Transverse colon (tissue), 4 donors: ENCODE measurements around the gene C22orf23. TPM values are rescaled to one million over a fixed set of nuclear protein-coding genes. Genes with fewer than 3 reads are reported as not detected.

Source experiments
- DNase-seq: peaks from one replicate; pipeline ENCODE4 v3.0.0-alpha.2; 2019
- H3K27ac ChIP-seq, 4 donors: fragments of 200-600 bp; sonication (generic); 2 replicates each; pipeline ENCODE4 v1.5.1; 2016 to 2018; ENCODE audit warnings: inconsistent platforms in 4 of 4
- H3K27me3 ChIP-seq: fragments of 200-600 bp; sonication (generic); 2 replicates; pipeline ENCODE4 v1.5.1; 2017; ENCODE audit warnings: inconsistent platforms
- H3K36me3 ChIP-seq, 4 donors: fragments of 200-600 bp; sonication (generic); 2 replicates each; pipeline ENCODE4 v1.5.1; 2017 to 2019; ENCODE audit warnings: inconsistent platforms in 4 of 4
- H3K4me1 ChIP-seq, 4 donors: fragments of 200-600 bp; sonication (generic); 2 replicates each; pipeline ENCODE4 v1.5.1; 2017 to 2020; ENCODE audit warnings: inconsistent platforms in 4 of 4
- H3K4me3 ChIP-seq, 4 donors: fragments of 200-600 bp; sonication (generic); 1 replicate in 1 of 4; 2 replicates in 3 of 4; pipeline versions ENCODE4 v1.5.1 to v1.6.1; 2017 to 2019; ENCODE audit warnings: inconsistent platforms in 4 of 4
- H3K9me3 ChIP-seq, 2 donors: fragments of 200-600 bp; sonication (generic); 2 replicates each; pipeline ENCODE4 v1.5.1; 2017 to 2019; ENCODE audit warnings: inconsistent platforms in 2 of 2
- EP300 ChIP-seq: sonication (generic); formaldehyde crosslinking; IDR thresholded peaks from one replicate; pipeline ENCODE4 v1.6.1; 2017; ENCODE audit warnings: antibody characterized with exemption, low read depth
- POLR2A ChIP-seq: fragments of 450-650 bp; IDR thresholded peaks from one replicate; pipeline ENCODE4 v1.6.1; 2016; ENCODE audit warnings: antibody characterized with exemption, mild to moderate bottlenecking, moderate library complexity
- POLR2AphosphoS5 ChIP-seq, 3 donors: sonication (generic); formaldehyde crosslinking; IDR thresholded peaks; one replicate each; pipeline ENCODE4 v1.6.1; 2016; ENCODE audit warnings: antibody characterized with exemption in 3 of 3
- WGBS, 2 donors: methylation state at CpG; one replicate each; pipeline ENCODE4 v1.1.5; 2018; ENCODE audit warnings: low coverage in 1 of 2; 5-methylcytosine and 5-hydroxymethylcytosine counted together
- in situ Hi-C, 4 donors: fragments of 200-750 bp; cut with MboI; loops; one replicate each; pipeline versions ENCODE4 v1.15.0 to v1.15.1; 2017; ENCODE audit warnings: low sequenced_read_pairs in 3 of 4, low pct_ligation_motif_present in 1 of 4, low pct_unique_long_range_greater_than_20kb in 1 of 4
- intact Hi-C: fragments of 100-400 bp; cut with DNase I; formaldehyde crosslinking; loops from one replicate; pipeline ENCODE4 v1.15.1; 2023; ENCODE audit warnings: low total_unique reads
- total RNA-seq, 4 donors: library from RNA; depleted of rRNA; stranded (reverse); fragments of >200 nt; gene quantifications; one replicate each; pipeline ENCODE4 v1.1.0, GENCODE V29; 2016
- TF ChIP-seq, protein P1 (sequence below), 5 experiments: fragments of 200-600 bp in 3 of 5; fragments of 450-650 bp in 2 of 5; sonication (generic) in 3 of 5; IDR thresholded peaks; 1 replicate in 2 of 5; 2 replicates in 3 of 5; pipeline ENCODE4 v1.5.1; 2016 to 2017; ENCODE audit warnings: antibody characterized with exemption in 5 of 5, inconsistent platforms in 3 of 5, mild to moderate bottlenecking in 2 of 5, moderate library complexity in 1 of 5

The C22orf23 gene
- total RNA-seq, 4 donors from 2014 or later: not detected

DNA sequence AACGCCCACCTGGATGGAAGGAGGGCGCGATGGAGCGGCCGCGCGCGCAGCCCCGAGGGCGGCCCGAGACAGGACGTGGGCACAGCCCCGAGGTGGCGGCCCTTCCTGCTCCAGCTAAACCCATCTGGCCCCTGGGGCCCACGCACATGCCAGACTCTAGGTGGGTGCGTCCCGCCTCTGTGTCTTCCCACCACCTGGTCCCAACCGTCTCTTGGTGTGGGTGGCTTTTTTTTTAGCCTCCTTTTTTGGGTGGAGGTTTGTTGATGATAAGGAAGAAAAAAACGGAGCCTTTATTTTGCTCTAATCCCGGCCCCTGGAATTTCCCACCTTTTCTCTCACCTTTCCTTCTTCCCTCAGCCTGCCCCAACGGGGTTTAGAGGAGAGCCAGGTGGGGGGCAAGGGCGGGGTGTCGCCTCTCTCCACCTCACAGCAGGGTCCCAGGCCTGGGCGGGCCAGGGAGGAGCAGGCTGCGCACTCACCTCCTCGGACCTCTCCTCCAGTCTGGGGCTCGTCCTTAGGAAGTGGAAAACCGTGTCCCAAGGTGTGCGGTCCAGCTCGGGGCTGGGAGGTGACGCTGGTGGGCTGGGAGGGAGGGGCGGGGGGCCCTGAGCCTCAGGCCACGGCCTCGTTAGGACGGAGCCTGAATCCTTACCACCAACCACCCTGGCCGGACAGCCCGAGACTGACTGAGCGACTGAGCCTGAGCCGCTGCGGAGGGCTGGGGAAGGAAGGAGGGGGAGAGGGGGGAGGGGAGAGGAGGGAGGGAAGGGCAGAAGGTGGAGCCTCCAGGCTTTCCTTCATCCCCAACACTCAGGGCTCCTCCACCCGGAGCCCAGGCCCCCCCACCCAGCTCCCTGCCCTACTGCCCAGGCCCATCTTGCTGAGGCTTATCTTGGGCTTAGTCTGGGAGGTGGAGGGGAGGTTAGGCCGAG, 30.7 kb upstream of the C22orf23 start, which contains the start of gene SOX10:
TSS of gene SOX10 (minus strand) at position 696 of the 932 bp plus-strand sequence. CDS start 771 bp downstream, outside the sequence.
- TF ChIP-seq POLR2AphosphoS5 (IDR thresholded peaks at IDR 0.05): peak; percentile 31 to 46 (median 32)
- TF ChIP-seq, protein P1, sequence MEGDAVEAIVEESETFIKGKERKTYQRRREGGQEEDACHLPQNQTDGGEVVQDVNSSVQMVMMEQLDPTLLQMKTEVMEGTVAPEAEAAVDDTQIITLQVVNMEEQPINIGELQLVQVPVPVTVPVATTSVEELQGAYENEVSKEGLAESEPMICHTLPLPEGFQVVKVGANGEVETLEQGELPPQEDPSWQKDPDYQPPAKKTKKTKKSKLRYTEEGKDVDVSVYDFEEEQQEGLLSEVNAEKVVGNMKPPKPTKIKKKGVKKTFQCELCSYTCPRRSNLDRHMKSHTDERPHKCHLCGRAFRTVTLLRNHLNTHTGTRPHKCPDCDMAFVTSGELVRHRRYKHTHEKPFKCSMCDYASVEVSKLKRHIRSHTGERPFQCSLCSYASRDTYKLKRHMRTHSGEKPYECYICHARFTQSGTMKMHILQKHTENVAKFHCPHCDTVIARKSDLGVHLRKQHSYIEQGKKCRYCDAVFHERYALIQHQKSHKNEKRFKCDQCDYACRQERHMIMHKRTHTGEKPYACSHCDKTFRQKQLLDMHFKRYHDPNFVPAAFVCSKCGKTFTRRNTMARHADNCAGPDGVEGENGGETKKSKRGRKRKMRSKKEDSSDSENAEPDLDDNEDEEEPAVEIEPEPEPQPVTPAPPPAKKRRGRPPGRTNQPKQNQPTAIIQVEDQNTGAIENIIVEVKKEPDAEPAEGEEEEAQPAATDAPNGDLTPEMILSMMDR (IDR thresholded peaks at IDR 0.05): no peak
- in situ Hi-C loops: no loop called here

DNA sequence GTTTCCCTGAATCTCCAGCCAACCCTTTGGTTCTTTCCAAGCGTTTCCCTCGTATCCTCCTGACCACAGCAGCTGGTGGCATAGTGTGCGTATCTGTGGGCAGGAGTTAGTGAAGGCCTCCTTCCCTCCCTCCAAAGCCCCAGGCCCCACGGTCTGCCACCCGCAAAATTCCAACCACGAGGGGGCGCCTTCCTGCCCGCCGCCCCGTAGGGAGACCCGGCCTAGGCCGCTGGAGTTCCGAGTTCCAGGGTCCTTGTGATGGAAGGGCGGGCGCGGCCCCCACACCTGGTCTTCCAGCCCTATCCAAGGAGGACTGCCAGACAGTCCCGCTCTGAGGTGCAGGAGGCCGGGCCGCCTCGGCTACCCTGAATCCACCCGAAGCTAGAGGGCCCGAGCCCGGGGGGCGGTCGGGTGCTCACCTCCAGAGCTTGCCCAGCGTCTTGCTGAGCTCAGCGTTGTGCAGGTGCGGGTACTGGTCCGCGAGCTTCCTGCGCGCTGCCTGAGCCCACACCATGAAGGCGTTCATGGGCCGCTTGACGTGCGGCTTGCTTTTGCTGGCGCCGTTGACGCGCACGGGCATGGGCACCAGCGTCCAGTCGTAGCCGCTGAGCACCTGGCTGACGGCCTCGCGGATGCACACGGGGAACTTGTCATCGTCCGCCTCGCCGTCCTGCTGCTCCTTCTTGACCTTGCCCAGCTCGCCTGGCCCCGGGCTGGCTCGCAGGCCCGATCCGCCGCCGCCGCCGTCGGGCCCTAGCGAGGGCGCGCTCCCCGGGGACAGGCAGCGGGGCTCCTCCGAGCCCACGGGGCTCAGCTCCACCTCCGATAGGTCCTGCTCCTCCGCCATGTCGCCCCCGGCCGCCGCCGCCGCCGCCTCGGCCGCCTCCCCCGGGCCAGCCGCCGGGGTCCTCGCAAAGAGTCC, 29.8 kb upstream of the C22orf23 start:
- Histone ChIP-seq H3K9me3 (no peaks in the 10 kb centered on the region), H3K4me1 (peaks cover 0 to 17% (median 4%) of the 10 kb centered on the region in 4 donors), H3K36me3 (no peaks in the 10 kb centered on the region), H3K27ac (peak overlapping the region in 2 of 4 donors; percentile 15 to 30), H3K27me3 (no peaks in the 10 kb centered on the region), H3K4me3 (peak overlapping the region in 2 of 4 donors; percentile 14 to 23)
- intact Hi-C loops: no loop called here
- in situ Hi-C loops: no loop called here
- no peak for TF ChIP-seq POLR2AphosphoS5 (IDR thresholded peaks at IDR 0.05)
- no peak for TF ChIP-seq POLR2A
- no peak for TF ChIP-seq EP300
- TF ChIP-seq, protein P1 (IDR thresholded peaks at IDR 0.05): no peak
- no peak for DNase-seq
- WGBS, 2 donors: 44 to 87% methylated on average over 16 to 76 of the region's 84 CpGs

More for the DNA sequence above, 30.7 kb upstream of the C22orf23 start, which contains the start of gene SOX10:
- Histone ChIP-seq H3K4me1 (peaks cover 0 to 17% (median 4%) of the 10 kb centered on the region in 4 donors), H3K9me3 (no peaks in the 10 kb centered on the region), H3K36me3 (no peaks in the 10 kb centered on the region), H3K27ac (peak within 1 kb of the TSS in 2 of 4 donors; percentile 31 to 41), H3K27me3 (no peaks in the 10 kb centered on the region), H3K4me3 (peak within 1 kb of the TSS in 2 of 4 donors; percentile 14 to 23)
- intact Hi-C loops: no loop called here
- DNase-seq: no peak
- 79 to 84% methylated on average over 8 to 42 of the region's 42 CpGs for WGBS, 2 donors

DNA sequence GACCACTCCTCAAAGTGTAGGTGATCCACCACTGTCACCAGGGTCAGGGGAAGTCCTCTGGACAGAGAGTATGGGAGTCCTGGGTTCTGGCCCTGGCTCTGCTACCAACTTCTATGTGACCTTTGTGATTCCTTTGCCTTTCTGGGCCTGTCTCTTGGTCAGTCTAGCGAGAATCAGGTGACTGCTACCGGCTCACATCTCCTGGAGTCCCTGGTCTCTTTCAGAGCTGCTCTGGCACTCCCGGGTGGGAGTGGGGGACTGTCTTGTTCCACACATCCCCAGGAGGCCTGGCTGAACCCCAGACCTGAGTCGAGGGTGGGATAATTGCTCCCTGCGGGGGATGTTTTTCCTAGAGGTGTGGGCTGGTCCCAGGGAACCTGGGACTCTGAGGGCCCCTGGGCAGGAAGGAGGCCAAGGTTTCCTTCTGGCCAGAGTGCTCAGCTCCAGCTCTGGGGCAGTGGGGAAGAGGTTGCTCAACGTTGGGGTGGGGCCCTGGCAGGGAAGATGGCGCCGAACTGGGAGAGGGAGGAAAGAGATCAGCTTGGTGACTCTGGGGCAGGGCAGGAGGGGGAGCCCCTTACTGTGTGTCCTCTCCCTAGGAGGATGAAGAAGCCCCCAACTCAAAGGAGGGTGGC, 28.9 kb upstream of the C22orf23 start:
- Histone ChIP-seq H3K4me3 (peak overlapping the region in 1 of 4 donors; percentile 23), H3K36me3 (no peaks in the 10 kb centered on the region), H3K4me1 (peaks cover 0 to 17% (median 4%) of the 10 kb centered on the region in 4 donors), H3K27ac (peak overlapping the region in 3 of 4 donors; percentile 15 to 50 (median 33)), H3K9me3 (no peaks in the 10 kb centered on the region), H3K27me3 (no peaks in the 10 kb centered on the region)
- in situ Hi-C loops: no loop called here
- no peak for DNase-seq
- no peak for TF ChIP-seq POLR2AphosphoS5 (IDR thresholded peaks at IDR 0.05)
- no peak for TF ChIP-seq EP300
- TF ChIP-seq POLR2A: no peak
- TF ChIP-seq, protein P1 (IDR thresholded peaks at IDR 0.05): no peak
- intact Hi-C loops: no loop called here
- 80% methylated on average over 8 of the region's 8 CpGs; no CpG with 5 or more reads in 1 of the 2 donors for WGBS, 2 donors
